Activated B cell treated with CpG ODN at 0.5 μM for 24 hours (primary cell): Measurements from ENCODE around the gene VPS54. TPM values are rescaled to one million over a fixed set of nuclear protein-coding genes. Genes with fewer than 3 reads are reported as not detected.

ENCODE experiments used
- ATAC-seq: fragments of 200-7000 bp; cut with Tn5 transposase; one replicate; pipeline ENCODE4 v1.10.0; 2021; ENCODE audit warnings: low read depth, mild to moderate bottlenecking, moderate library complexity
- CTCF ChIA-PET: fragments of 350-600 bp; sonication (Branson Sonifier 250); formaldehyde crosslinking; loops from one replicate; lab custom pipeline; 2021; ENCODE audit warnings: antibody characterized with exemption; lab: Charles Lee
- POLR2A ChIA-PET: fragments of 350-600 bp; sonication (Branson Sonifier 250); formaldehyde crosslinking; loops from one replicate; lab custom pipeline; 2021; ENCODE audit warnings: antibody characterized with exemption; lab: Charles Lee
- DNase-seq: peaks from one replicate; pipeline ENCODE4 v3.0.0; 2022
- H3K27ac Mint-ChIP-seq: one replicate; pipeline ENCODE4 v1.8.0; 2020; ENCODE audit warnings: mixed read lengths
- H3K27me3 Mint-ChIP-seq: one replicate; pipeline ENCODE4 v1.8.0; 2021; ENCODE audit warnings: mixed read lengths
- H3K36me3 Mint-ChIP-seq: one replicate; pipeline ENCODE4 v1.8.0; 2021; ENCODE audit warnings: low read depth, mixed read lengths
- H3K4me1 Mint-ChIP-seq: one replicate; pipeline ENCODE4 v1.8.0; 2021; ENCODE audit warnings: mixed read lengths
- H3K4me3 Mint-ChIP-seq: one replicate; pipeline ENCODE4 v1.8.0; 2020; ENCODE audit warnings: mild to moderate bottlenecking, mixed read lengths
- H3K9me3 Mint-ChIP-seq: one replicate; pipeline ENCODE4 v1.8.0; 2020; ENCODE audit warnings: mixed read lengths
- CTCF ChIP-seq: fragments of 200-600 bp; IDR thresholded peaks from one replicate; pipeline ENCODE4 v1.8.0; 2022; ENCODE audit warnings: antibody characterized with exemption, mild to moderate bottlenecking
- intact Hi-C: fragments of 100-400 bp; cut with micrococcal nuclease; formaldehyde crosslinking; loops from one replicate; pipeline ENCODE4 v1.15.1; 2024
- total RNA-seq: library from RNA; stranded (reverse); gene quantifications from 2 replicates; pipeline ENCODE4 v1.2.3, GENCODE V29; 2022

VPS54 gene
- total RNA-seq, 1 donor from 2014 or later: 13.1 TPM

- DNase-seq (no peak), ATAC-seq (no peak)
- no peak overlapping the region for H3K4me3 Mint-ChIP-seq
- H3K27me3 Mint-ChIP-seq: no peaks in the 10 kb centered on the region
- no peaks in the 10 kb centered on the region for H3K9me3 Mint-ChIP-seq
- intact Hi-C loops: no loop called here
- no peak overlapping the region for H3K27ac Mint-ChIP-seq
- no peak for TF ChIP-seq CTCF
- H3K36me3 Mint-ChIP-seq: peaks cover 61% of the 10 kb centered on the region
- ChIA-PET POLR2A (no interaction called here), CTCF (no interaction called here)
- H3K4me1 Mint-ChIP-seq: no peaks in the 10 kb centered on the region
These were observed 136.7 kb downstream of the VPS54 start for GRCh38 chr2:63882395-63883105.

GRCh38 chr2:63881205-63881604 lies 138.0 kb downstream of the VPS54 start:
- no peak overlapping the region for H3K27ac Mint-ChIP-seq
- peaks cover 63% of the 10 kb centered on the region for H3K36me3 Mint-ChIP-seq
- no peak for ATAC-seq

GRCh38 chr2:63880625-63881024 lies 138.6 kb downstream of the VPS54 start:
- ChIA-PET POLR2A (no interaction called here), CTCF (no interaction called here)
- Mint-ChIP-seq H3K9me3 (no peaks in the 10 kb centered on the region), H3K27ac (no peak overlapping the region), H3K4me3 (no peak overlapping the region), H3K4me1 (no peaks in the 10 kb centered on the region), H3K36me3 (peaks cover 66% of the 10 kb centered on the region), H3K27me3 (no peaks in the 10 kb centered on the region)
- ATAC-seq: no peak
- intact Hi-C loops: no loop called here
- DNase-seq: no peak
- TF ChIP-seq CTCF: no peak

More at GRCh38 chr2:63881205-63881604, 138.0 kb downstream of the VPS54 start:
- no peak for TF ChIP-seq CTCF
- ChIA-PET POLR2A (no interaction called here), CTCF (no interaction called here)
- Mint-ChIP-seq H3K27me3 (no peaks in the 10 kb centered on the region), H3K4me3 (no peak overlapping the region), H3K4me1 (no peaks in the 10 kb centered on the region), H3K9me3 (no peaks in the 10 kb centered on the region)
- no peak for DNase-seq
- intact Hi-C loops: no loop called here

- H3K4me1 Mint-ChIP-seq: no peaks in the 10 kb centered on the region
- CTCF ChIA-PET: no interaction called here
- no peak overlapping the region for H3K4me3 Mint-ChIP-seq
- no peaks in the 10 kb centered on the region for H3K27me3 Mint-ChIP-seq
- intact Hi-C loops: no loop called here
- peaks cover 62% of the 10 kb centered on the region for H3K36me3 Mint-ChIP-seq
- no peak for ATAC-seq
- no peak for DNase-seq
- no peaks in the 10 kb centered on the region for H3K9me3 Mint-ChIP-seq
- H3K27ac Mint-ChIP-seq: no peak overlapping the region
- POLR2A ChIA-PET: no interaction called here
- no peak for TF ChIP-seq CTCF
These were observed 139.3 kb downstream of the VPS54 start for GRCh38 chr2:63879876-63880433.

GRCh38 chr2:63878486-63878885 lies 140.7 kb downstream of the VPS54 start:
- Mint-ChIP-seq H3K36me3 (peaks cover 62% of the 10 kb centered on the region), H3K9me3 (no peaks in the 10 kb centered on the region), H3K27me3 (no peaks in the 10 kb centered on the region), H3K27ac (no peak overlapping the region), H3K4me3 (no peak overlapping the region), H3K4me1 (peaks cover 2% of the 10 kb centered on the region)
- POLR2A ChIA-PET: no interaction called here
- no peak for TF ChIP-seq CTCF
- intact Hi-C loops: no loop called here
- CTCF ChIA-PET: no interaction called here
- ATAC-seq (no peak), DNase-seq (no peak)
